HL-60 (cell line): ENCODE data around the gene POLR2I.

ENCODE experiments used
- DNase-seq, 2 experiments: peaks; one replicate each; pipeline ENCODE4 v3.0.0-alpha.2; 2010 to 2020; ENCODE audit warnings: low read depth in 1 of 2, low spot score in 1 of 2
- H3K27ac ChIP-seq: fragments of 250-450 bp; sonication (Bioruptor Pico); replicated peaks from 2 replicates; pipeline ENCODE4 v1.5.1; 2020; ENCODE audit warnings: mild to moderate bottlenecking, moderate library complexity
- H3K27me3 ChIP-seq: fragments of 250-450 bp; sonication (Bioruptor Pico); 2 replicates; pipeline ENCODE4 v1.5.1; 2021; ENCODE audit warnings: mild to moderate bottlenecking, moderate library complexity; ENCODE audit not compliant: insufficient read depth, poor library complexity, severe bottlenecking
- H3K4me3 ChIP-seq: replicated peaks from 2 replicates; pipeline ENCODE4 v1.5.1; 2011; ENCODE audit warnings: mild to moderate bottlenecking, control low read depth, low read length; ENCODE audit not compliant: insufficient read depth
- GABPA ChIP-seq: IDR thresholded peaks from 2 replicates; pipeline ENCODE4 v1.6.1; 2012; ENCODE audit warnings: low read depth
- POLR2AphosphoS5 ChIP-seq: IDR thresholded peaks from 2 replicates; pipeline ENCODE4 v1.6.1; 2012; ENCODE audit warnings: low read depth
- REST ChIP-seq: IDR thresholded peaks from 2 replicates; pipeline ENCODE4 v1.6.1; 2012; ENCODE audit warnings: low read depth; ENCODE audit not compliant: insufficient replicate concordance
- SPI1 ChIP-seq: IDR thresholded peaks from 2 replicates; pipeline ENCODE4 v1.6.1; 2012; ENCODE audit warnings: low read depth, mild to moderate bottlenecking, borderline replicate concordance
- TF ChIP-seq, protein P1 (sequence below): IDR thresholded peaks from one replicate; pipeline ENCODE4 v1.5.1; 2011; ENCODE audit warnings: low read length, control low read depth, inconsistent platforms; ENCODE audit not compliant: insufficient read depth

POLR2I gene

GRCh38 chr19:36101550-36102327 lies 12.9 kb downstream of the POLR2I start:
- DNase-seq = no peak
- Histone ChIP-seq H3K4me3 (no peak overlapping the region), H3K27ac (no peak overlapping the region), H3K27me3 (no peaks in the 10 kb centered on the region)
- TF ChIP-seq GABPA = no peak
- TF ChIP-seq REST = no peak
- TF ChIP-seq, protein P1, sequence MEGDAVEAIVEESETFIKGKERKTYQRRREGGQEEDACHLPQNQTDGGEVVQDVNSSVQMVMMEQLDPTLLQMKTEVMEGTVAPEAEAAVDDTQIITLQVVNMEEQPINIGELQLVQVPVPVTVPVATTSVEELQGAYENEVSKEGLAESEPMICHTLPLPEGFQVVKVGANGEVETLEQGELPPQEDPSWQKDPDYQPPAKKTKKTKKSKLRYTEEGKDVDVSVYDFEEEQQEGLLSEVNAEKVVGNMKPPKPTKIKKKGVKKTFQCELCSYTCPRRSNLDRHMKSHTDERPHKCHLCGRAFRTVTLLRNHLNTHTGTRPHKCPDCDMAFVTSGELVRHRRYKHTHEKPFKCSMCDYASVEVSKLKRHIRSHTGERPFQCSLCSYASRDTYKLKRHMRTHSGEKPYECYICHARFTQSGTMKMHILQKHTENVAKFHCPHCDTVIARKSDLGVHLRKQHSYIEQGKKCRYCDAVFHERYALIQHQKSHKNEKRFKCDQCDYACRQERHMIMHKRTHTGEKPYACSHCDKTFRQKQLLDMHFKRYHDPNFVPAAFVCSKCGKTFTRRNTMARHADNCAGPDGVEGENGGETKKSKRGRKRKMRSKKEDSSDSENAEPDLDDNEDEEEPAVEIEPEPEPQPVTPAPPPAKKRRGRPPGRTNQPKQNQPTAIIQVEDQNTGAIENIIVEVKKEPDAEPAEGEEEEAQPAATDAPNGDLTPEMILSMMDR = no peak
- TF ChIP-seq SPI1 = no peak

DNA sequence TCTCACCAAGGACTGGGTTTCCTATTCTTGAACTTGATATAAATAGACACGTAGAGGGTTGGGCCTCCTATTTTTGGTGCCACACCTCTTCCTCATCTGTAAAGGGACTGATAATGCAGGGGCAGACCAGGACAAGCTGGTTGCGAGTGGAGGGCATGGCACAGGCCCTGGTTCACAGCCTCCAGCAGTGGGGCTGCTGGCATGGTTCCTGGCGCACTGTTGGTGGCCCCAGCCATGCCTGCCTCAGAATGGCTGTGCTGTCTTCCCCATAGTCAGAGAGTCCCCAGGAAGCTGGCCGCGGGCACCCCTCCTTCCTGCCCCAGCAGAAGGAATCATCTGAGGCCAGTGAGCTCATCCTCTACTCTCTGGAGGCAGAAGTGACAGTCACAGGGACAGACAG lies 14.2 kb downstream of the POLR2I start:
- Histone ChIP-seq H3K27ac (no peak overlapping the region), H3K4me3 (no peak overlapping the region), H3K27me3 (no peaks in the 10 kb centered on the region)
- DNase-seq = no peak
- TF ChIP-seq GABPA (no peak), POLR2AphosphoS5 (no peak), SPI1 (no peak), REST (no peak)
- TF ChIP-seq, protein P1 = no peak

- TF ChIP-seq POLR2AphosphoS5 = no peak
- TF ChIP-seq REST = no peak
- no peak for TF ChIP-seq GABPA
- no peak for TF ChIP-seq SPI1
- TF ChIP-seq, protein P1 = no peak
- Histone ChIP-seq H3K27me3 (no peaks in the 10 kb centered on the region), H3K4me3 (no peak overlapping the region), H3K27ac (no peak overlapping the region)
- DNase-seq = no peak
Observed at GRCh38 chr19:36099166-36099785, 15.4 kb downstream of the POLR2I start.
